Ishikawa (cell line): ENCODE measurements around the gene EFCAB10.

Experiments used
- CEBPB ChIP-seq: IDR thresholded peaks from 2 replicates; pipeline ENCODE4 v1.6.1; 2012
- EP300 ChIP-seq: IDR thresholded peaks from 2 replicates; pipeline ENCODE4 v1.6.1; 2012; ENCODE audit warnings: borderline replicate concordance
- FOXM1 ChIP-seq: IDR thresholded peaks from 2 replicates; pipeline ENCODE4 v1.6.1; 2012; ENCODE audit warnings: low read depth, borderline replicate concordance
- TF ChIP-seq, protein P1 (sequence below): IDR thresholded peaks from 2 replicates; pipeline ENCODE4 v1.6.1; 2012; ENCODE audit warnings: low read depth, mild to moderate bottlenecking
- TF ChIP-seq, protein P2 (sequence below): IDR thresholded peaks from 2 replicates; pipeline ENCODE4 v1.6.1; 2012
- TF ChIP-seq, protein P3 (sequence below): IDR thresholded peaks from 2 replicates; pipeline ENCODE4 v1.6.1; 2012

DNA sequence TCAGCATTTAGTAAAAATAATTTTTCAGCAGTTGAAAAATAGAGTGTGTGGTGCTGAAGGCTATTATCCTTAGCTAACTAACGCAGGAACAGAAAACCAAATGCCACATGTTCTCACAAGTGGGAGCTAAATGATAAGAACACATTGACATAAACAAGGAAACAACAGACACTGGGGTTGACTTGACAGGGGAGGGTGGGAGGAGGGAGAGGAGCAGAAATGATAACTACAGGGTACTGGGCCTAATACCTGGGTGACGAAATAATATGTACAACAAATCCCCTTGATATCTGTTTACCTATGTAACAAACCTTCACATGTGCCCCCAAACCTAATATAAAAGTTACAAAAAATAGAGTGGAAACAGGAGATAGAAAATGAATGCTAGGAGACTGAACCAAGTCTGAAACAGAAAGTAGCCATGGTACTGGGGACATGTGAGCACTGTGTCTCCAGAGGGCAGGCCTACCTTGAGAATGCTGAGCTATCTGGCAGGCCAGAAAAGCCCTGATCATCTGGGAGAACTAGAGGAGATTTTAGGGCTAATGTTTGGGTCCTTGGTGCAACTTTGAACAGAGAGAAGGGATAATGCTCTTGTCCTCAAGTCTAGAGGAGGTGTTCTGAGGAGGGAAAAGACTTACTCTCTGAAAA is 4.7 kb upstream of the EFCAB10 start:
- TF ChIP-seq, protein P1, sequence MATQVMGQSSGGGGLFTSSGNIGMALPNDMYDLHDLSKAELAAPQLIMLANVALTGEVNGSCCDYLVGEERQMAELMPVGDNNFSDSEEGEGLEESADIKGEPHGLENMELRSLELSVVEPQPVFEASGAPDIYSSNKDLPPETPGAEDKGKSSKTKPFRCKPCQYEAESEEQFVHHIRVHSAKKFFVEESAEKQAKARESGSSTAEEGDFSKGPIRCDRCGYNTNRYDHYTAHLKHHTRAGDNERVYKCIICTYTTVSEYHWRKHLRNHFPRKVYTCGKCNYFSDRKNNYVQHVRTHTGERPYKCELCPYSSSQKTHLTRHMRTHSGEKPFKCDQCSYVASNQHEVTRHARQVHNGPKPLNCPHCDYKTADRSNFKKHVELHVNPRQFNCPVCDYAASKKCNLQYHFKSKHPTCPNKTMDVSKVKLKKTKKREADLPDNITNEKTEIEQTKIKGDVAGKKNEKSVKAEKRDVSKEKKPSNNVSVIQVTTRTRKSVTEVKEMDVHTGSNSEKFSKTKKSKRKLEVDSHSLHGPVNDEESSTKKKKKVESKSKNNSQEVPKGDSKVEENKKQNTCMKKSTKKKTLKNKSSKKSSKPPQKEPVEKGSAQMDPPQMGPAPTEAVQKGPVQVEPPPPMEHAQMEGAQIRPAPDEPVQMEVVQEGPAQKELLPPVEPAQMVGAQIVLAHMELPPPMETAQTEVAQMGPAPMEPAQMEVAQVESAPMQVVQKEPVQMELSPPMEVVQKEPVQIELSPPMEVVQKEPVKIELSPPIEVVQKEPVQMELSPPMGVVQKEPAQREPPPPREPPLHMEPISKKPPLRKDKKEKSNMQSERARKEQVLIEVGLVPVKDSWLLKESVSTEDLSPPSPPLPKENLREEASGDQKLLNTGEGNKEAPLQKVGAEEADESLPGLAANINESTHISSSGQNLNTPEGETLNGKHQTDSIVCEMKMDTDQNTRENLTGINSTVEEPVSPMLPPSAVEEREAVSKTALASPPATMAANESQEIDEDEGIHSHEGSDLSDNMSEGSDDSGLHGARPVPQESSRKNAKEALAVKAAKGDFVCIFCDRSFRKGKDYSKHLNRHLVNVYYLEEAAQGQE = no peak
- TF ChIP-seq, protein P2, sequence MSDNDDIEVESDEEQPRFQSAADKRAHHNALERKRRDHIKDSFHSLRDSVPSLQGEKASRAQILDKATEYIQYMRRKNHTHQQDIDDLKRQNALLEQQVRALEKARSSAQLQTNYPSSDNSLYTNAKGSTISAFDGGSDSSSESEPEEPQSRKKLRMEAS = no peak
- TF ChIP-seq FOXM1 (no peak), CEBPB (no peak), EP300 (no peak)
- TF ChIP-seq, protein P3, sequence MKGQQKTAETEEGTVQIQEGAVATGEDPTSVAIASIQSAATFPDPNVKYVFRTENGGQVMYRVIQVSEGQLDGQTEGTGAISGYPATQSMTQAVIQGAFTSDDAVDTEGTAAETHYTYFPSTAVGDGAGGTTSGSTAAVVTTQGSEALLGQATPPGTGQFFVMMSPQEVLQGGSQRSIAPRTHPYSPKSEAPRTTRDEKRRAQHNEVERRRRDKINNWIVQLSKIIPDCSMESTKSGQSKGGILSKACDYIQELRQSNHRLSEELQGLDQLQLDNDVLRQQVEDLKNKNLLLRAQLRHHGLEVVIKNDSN = no peak
